Panc1 (cell line): ENCODE measurements around the gene GSG1L.

Experiments used
- POLR2AphosphoS5 ChIP-seq: IDR thresholded peaks from 2 replicates; pipeline ENCODE4 v1.6.1; 2012; ENCODE audit warnings: mild to moderate bottlenecking, low read depth, low read length, moderate library complexity
- SIN3A ChIP-seq: IDR thresholded peaks from 2 replicates; pipeline ENCODE4 v1.6.1; 2012; ENCODE audit warnings: low read depth, mild to moderate bottlenecking, low read length, moderate library complexity, borderline replicate concordance; ENCODE audit not compliant: insufficient read depth
- TF ChIP-seq, protein P1 (sequence below): fragments of 450-650 bp; IDR thresholded peaks from 2 replicates; pipeline ENCODE4 v1.5.1; 2017; ENCODE audit warnings: mild to moderate bottlenecking
- TF ChIP-seq, protein P2 (sequence below), 2 experiments: IDR thresholded peaks; 2 replicates each; pipeline ENCODE4 v1.6.1; 2011 to 2012; ENCODE audit warnings: low read depth in 2 of 2, control low read depth in 1 of 2, low read length in 1 of 2, mild to moderate bottlenecking in 1 of 2, moderate library complexity in 1 of 2; ENCODE audit not compliant: insufficient read depth in 1 of 2

DNA sequence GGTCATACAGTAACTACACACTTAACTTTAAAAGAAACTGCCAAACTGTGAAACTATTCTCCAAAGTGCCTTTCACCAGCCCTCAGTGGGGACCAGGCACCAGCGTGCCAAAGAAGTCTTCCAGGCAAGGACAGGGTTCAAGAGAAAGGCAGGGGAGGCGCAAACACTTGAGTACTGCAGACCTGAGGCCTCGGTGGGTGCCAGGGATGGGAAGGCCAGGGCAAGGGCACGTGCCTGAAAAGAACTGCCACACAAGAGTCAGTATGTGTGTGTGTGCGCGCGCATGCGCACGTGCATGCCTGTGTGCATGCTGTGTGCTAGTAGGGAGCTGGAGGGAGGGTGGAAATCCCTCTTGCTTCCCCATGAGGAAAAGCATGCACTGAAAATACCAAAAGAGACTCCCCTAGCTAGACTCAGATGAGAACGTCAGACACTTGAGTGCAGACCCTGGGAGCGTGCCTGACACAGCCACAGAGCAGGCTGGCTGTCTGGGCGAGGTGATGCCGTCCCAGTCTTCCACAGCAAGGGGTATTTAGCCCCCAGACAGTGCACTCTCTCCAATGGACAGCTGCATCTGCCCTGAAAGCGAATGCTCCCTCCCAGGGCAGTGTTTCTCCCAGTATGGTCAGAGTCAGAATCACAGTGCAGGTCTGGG, 40.1 kb upstream of the GSG1L start:
- TF ChIP-seq, protein P1, sequence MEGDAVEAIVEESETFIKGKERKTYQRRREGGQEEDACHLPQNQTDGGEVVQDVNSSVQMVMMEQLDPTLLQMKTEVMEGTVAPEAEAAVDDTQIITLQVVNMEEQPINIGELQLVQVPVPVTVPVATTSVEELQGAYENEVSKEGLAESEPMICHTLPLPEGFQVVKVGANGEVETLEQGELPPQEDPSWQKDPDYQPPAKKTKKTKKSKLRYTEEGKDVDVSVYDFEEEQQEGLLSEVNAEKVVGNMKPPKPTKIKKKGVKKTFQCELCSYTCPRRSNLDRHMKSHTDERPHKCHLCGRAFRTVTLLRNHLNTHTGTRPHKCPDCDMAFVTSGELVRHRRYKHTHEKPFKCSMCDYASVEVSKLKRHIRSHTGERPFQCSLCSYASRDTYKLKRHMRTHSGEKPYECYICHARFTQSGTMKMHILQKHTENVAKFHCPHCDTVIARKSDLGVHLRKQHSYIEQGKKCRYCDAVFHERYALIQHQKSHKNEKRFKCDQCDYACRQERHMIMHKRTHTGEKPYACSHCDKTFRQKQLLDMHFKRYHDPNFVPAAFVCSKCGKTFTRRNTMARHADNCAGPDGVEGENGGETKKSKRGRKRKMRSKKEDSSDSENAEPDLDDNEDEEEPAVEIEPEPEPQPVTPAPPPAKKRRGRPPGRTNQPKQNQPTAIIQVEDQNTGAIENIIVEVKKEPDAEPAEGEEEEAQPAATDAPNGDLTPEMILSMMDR, result no peak
- TF ChIP-seq, protein P2, sequence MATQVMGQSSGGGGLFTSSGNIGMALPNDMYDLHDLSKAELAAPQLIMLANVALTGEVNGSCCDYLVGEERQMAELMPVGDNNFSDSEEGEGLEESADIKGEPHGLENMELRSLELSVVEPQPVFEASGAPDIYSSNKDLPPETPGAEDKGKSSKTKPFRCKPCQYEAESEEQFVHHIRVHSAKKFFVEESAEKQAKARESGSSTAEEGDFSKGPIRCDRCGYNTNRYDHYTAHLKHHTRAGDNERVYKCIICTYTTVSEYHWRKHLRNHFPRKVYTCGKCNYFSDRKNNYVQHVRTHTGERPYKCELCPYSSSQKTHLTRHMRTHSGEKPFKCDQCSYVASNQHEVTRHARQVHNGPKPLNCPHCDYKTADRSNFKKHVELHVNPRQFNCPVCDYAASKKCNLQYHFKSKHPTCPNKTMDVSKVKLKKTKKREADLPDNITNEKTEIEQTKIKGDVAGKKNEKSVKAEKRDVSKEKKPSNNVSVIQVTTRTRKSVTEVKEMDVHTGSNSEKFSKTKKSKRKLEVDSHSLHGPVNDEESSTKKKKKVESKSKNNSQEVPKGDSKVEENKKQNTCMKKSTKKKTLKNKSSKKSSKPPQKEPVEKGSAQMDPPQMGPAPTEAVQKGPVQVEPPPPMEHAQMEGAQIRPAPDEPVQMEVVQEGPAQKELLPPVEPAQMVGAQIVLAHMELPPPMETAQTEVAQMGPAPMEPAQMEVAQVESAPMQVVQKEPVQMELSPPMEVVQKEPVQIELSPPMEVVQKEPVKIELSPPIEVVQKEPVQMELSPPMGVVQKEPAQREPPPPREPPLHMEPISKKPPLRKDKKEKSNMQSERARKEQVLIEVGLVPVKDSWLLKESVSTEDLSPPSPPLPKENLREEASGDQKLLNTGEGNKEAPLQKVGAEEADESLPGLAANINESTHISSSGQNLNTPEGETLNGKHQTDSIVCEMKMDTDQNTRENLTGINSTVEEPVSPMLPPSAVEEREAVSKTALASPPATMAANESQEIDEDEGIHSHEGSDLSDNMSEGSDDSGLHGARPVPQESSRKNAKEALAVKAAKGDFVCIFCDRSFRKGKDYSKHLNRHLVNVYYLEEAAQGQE (IDR thresholded peaks at IDR 0.05; ENCODE audit: insufficient read depth in 1 of 2, low read depth in 2 of 2, low read length in 1 of 2), result no peak
- TF ChIP-seq POLR2AphosphoS5, result no peak
- TF ChIP-seq SIN3A, result no peak
